Measurements from ENCODE around the gene UBQLN1.
"Not testable (repeated sequence)": the region's sequence is repeated elsewhere in the genome, so short reads cannot be mapped to it uniquely, and the experiment has no call there.

UBQLN1 gene

DNA sequence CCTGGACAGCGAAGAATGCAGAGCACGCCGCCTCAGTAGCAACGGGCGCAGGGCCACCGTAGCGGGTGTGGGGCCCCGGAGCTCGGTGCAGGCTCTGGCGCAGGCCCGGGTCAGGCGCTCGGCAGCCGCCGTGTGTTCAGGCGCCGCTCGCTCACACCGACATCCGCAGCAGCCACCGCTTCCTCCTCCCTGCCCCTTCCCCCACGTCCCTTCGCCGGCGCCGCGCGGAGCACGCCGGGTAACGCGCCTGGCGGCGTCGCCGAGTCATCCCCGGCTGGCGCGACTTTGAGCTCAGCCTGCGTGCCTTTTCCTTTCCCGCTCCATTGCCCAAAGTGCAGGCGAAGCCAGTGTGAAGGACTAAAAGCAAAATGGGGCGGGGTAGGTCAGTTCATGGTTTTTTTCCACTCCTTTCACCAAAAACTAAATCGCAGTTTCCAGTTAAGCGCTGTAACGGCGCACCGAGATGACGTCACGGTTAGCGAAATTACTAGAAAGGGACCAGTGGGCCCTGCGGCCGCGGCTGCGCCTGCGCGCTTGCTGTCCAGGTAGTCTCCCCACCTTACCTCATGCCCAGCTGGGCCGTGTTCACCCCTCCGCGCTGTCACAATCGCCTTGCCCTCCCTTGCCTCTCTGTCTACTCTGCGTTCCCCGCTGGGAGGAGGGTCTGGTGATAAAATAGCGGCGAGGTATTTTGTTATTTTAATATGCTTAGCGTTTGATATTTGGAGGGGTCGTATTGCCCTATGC lies at the start of gene UBQLN1:
UBQLN1 (minus strand) TSS at position 191 of the 747 bp plus-strand sequence. CDS start 279 bp downstream, outside the sequence.
- DNase-seq (ENCODE audit: low read depth in 1 of 2, low spot score in 1 of 2), result peak; percentile 87 to 91

DNA sequence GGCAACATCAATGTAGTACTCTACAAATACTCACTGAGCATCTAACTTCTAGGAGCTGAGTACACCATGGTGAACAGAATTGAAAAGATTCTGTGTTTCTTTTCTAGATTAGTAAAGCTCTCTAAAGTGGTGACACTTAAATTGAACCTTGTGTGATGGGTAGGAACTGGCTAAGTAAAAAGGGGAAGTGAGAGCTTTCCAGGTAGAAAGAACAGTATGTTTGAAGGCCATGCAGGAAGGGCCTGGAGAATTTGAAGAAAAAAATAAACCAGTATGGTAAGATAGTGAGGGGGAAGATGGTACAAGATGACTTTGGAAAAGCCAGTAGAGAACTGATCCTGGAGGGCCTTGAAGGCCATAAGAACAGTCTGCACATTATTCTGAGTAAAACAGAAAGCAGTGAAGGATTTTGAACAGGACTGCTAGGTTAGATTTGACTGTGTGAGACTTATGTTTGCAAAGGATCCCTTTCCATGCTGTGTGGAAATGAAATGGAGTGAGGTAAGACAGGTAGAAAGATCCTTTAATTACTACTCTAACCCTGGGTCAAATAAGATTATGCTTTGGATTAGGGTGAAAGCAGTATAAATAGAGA lies 46.7 kb upstream of the UBQLN1 start:
- no peak for DNase-seq (ENCODE audit: low read depth in 1 of 2, low spot score in 1 of 2)

DNA sequence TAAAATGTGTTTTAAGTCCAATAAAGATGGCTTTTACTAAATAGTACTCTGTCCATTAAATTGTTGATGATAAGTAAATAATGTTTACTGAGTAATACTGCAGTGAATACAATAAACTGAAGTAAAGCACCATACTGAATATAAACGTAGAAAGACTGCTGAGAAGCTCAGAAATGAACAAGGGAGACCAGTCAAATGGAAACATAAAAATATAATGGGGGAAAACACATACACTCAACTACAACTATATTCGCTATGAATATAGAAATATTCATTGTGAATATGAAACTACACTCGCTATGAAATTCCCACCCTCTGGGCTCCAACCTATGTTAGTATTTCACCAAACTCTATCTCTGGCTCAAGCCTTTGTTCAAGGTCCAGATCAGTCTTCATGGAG lies 41.9 kb upstream of the UBQLN1 start:
- no peak for DNase-seq (ENCODE audit: low read depth in 1 of 2, low spot score in 1 of 2)

DNA sequence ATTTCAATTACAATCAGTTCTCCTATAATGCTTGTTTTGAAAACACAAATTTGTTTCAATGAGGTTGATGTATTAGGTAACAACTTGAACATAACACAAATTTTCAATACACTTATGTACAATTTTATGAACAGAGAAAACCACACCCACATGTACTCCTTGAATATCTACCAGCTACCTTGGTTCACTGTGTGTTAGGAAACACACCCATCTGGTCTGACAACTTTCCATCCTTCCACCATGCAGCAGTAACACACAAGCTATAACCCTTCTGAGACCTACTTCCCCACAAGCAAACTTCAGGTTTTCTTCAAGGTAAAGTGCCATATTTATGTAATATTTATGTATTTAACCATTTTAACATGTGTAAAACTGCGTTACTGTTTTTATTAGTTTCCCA lies 36.4 kb upstream of the UBQLN1 start:
- DNase-seq (ENCODE audit: low read depth in 1 of 2, low spot score in 1 of 2), result no peak

DNA sequence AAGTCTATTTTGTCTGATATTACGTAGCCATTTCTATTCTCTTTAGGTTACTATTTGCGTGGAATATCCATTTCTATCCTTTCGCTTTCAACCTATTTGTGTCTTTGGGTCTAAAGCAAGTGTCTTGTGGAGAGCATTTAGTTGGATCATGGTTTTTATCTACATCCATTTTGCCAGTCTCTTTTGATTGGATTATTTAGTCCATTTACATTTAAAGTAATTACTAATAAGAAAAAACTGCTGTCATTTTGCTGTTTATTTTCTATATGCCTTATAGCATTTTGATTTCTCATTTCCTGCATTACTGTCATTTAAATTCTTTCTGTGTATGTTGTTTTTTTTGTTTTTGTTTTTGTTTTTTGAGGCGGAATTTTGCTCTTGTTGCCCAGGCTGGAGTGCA lies 26.0 kb upstream of the UBQLN1 start:
- no peak for DNase-seq (ENCODE audit: low read depth in 1 of 2, low spot score in 1 of 2)

DNA sequence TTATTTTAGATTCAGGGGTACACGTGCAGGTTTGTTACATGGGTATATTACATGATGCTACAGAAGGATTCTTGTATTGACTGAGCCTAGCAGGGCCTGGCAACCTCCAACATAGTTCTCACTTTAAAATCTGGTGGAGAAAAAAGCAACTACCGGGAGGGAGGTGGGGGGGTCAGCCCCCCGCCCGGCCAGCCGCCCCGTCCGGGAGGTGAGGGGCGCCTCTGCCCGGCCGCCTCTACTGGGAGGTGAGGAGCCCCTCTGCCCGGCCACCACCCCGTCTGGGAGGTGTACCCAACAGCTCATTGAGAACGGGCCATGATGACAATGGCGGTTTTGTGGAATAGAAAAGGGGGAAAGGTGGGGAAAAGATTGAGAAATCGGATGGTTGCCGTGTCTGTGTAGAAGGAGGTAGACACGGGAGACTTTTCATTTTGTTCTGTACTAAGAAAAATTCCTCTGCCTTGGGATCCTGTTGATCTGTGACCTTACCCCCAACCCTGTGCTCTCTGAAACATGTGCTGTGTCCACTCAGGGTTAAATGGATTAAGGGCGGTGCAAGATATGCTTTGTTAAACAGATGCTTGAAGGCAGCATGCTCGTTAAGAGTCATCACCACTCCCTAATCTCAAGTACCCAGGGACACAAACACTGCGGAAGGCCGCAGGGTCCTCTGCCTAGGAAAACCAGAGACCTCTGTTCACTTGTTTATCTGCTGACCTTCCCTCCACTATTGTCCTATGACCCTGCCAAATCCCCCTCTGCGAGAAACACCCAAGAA lies 21.0 kb upstream of the UBQLN1 start:
- DNase-seq (ENCODE audit: low read depth in 1 of 2, low spot score in 1 of 2), result not testable (repeated sequence)

DNA sequence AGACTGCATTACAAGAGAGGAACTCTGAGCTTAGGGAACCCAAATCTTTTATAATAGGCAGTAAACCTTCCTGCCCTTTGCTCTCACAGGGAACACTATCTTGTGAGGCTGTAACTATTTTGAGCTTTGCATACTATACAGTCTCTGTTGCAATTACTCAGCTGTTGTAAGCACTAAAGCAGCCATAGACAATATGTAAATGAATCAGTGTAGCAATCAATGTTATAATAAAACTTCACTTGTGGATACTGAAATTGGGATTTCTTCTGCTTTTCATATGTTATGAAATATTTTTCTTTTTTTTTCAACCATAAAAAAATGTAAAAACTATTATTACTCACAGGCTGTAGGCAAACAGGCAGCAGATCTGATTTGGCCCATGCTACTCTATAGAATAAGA lies 16.7 kb upstream of the UBQLN1 start:
- no peak for DNase-seq (ENCODE audit: low read depth in 1 of 2, low spot score in 1 of 2)

DNA sequence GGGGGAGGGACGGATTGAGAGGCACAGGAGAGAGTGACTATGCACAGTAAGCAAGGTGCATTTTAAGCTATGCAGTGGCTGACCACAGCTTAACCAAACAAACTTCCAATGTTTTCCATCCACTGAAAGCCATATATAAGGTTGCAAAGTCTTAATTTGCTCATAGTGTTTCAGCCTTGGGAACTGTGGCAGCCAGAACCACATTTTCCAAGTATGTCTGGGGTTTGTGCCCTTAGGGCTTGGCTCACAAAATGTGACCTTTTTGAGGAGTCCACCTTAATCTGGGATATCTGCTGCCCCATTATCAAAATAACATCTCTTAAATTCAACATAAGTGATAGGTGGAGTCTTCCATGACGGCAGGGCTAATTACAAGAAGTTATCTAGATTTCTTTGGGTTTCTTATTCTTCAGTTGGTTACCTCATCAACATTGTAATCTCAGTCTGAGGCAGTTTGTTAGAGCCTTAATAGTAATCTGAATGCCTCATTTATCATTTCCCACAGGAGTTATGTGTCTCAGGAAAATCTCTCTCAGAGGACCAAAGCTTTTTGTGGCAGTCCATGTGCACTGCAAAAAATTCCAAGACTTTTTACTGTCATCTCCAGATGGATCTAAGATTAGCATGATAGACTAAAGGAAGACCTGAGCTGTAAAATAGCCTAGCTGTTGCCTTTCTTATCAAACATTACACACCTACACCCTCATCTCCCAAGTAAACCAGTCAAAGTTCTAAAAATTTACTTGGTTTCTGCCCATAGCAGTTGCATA lies 15.2 kb upstream of the UBQLN1 start:
- no peak for DNase-seq (ENCODE audit: low read depth in 1 of 2, low spot score in 1 of 2)

DNA sequence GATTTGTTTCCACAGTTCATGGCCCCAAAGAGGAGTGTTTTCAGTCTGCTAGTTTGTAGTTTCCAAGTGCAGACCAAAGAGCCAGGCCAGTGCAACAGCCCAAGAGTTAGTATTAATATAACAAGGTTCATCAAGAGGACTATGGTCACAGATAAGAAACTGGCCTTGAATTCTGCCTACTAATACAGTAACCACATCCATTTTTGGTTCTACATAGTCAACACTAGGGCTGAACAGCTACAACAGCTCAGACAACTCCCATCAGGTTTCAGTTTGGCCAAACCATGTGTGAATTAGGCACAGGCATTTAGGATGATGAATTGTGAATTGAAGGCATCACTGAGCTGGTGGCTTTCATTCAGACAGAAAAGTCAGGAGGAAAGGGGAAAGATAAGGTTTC lies 13.8 kb upstream of the UBQLN1 start:
- no peak for DNase-seq (ENCODE audit: low read depth in 1 of 2, low spot score in 1 of 2)

DNA sequence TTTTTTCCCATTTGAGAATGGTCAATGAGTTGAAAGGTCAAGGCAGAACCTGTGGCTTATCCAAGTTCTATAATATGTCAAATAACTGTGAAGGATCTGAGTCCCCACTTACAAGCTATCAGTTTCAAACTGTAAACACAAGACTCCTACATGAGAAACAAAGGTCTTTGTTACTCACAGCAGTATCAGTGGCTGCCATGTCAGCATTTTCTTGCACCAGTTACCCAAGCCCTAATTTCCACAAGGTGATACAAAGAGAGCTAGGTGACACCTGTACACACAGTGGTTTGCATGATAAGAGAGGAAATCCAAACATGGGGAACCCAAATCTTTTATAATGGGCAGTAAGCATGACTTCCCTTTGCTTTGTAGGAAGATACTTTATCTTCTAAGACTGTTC lies 8.0 kb upstream of the UBQLN1 start:
- DNase-seq (ENCODE audit: low read depth in 1 of 2, low spot score in 1 of 2), result no peak

DNA sequence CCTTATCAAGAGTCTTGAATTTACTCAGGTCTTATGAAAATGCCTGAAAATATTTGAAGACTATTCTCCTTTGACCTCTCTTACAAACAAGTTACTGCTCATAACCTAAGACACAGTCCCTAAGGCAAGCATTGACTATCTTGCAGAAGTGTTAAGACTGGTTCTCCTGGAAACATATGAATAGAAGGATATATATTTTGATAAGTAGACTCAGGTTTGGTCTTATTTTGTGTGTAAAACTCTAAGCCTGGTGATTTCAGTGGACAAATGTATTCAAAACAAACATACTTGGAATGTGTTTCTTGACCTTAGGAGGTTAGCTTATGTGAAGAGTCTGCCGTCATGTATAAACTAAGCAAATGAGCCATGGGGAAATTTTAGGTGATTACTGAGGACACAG lies 7.5 kb upstream of the UBQLN1 start:
- no peak for DNase-seq (ENCODE audit: low read depth in 1 of 2, low spot score in 1 of 2)

DNA sequence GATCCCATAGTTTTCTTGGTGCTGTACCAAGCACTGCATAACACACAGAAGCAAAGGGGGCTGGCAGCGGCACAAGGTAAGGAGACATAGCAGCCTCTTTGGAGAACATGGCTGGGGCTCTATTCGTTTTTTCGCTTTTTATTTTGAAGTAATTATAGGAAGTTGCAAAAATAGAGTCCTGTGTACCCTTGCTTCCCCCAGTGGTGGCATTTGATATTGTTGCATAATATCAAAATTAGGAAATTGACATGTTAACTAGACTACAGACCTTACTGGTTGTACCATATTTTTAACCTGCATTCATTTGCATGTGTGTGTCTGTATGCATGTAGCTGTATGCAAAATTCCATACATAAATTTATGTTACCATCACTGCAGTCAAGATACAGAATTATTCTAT lies 6.6 kb upstream of the UBQLN1 start:
- no peak for DNase-seq (ENCODE audit: low read depth in 1 of 2, low spot score in 1 of 2)

DNA sequence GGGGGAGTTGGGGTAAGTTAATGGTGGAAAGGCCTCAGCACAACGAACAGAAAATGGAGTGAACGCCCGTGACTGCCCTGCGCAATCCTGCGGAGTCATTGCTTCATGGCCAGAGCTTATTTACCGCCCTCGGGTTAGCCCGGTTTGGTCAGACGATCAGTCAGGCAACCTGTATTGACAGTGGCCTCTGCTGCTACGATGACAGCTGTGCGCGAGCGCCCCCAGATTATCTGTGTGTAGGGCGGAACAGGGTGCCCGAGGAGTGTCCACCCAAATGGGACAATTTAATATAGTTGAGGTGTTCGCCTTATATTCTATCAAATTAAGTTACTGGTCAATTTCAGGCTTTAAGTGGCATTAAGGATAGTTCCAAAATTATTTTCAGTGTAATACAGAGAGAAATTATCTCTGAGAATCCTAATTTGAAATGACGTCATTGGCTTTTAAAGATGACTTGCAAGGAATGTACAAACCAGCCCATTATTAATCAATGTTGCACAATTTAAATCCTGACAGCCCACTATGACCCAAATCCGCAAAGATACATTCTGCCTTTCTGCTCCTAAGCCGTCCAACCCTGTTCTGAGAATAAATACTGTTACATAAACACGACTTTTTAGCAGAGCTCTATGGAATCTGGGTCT lies 879 bp upstream of the UBQLN1 start:
- DNase-seq (ENCODE audit: low read depth in 1 of 2, low spot score in 1 of 2), result peak in 1 of 2 donors; percentile 30

DNA sequence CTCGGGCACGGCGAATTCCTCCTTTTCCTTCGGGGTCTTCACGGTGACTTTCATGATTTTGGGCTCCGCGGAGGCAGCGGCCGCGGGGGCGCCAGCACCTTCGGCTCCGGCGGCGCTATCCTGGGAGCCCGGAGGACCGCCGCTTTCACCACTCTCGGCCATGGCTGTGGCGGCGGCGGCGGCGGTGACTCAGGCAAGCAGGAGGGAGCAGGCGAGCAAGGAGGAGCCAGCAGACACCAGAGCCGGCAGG lies 315 bp downstream of the UBQLN1 start:
- no peak for DNase-seq (ENCODE audit: low read depth in 1 of 2, low spot score in 1 of 2)

DNA sequence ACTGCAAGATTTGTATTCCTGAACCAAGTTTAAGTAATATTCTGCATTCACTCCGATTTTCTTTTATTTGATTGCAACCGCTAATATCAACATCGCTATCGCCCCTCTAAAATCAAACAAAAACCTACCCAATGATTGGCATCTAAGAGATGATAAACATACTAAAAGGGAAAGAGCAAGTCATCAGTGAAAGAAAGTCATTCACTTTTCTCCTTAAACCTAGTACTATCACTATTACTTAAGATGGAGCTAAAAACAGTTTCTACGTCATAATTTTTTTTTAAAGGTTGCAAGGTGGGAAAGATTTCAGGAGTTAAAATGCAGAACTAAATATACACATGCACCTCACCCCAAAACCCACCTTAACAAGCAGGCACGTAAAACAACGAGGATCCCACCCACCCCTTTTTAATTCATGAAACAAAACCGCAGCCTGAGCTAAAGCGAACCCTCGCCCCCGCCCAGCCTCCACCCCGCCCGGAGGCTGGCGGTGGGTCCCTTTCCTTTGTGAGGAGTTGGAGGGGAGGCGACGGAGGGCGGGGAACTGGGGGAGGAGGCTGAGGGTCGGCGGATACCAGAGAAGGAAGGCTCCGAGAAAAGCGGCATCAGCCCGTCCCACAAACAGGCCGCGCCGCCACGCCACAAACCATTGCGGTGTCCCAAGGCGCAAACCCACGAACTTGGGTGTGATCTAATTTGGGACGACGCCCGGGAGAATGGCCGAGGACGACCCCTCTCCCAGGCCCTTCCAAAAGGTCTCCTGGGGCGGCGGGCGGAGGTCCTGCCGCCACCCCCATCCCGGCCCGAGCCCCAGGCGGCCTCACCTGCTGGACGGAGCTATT lies 861 bp downstream of the UBQLN1 start:
- DNase-seq (ENCODE audit: low read depth in 1 of 2, low spot score in 1 of 2), result peak; percentile 39 to 42

DNA sequence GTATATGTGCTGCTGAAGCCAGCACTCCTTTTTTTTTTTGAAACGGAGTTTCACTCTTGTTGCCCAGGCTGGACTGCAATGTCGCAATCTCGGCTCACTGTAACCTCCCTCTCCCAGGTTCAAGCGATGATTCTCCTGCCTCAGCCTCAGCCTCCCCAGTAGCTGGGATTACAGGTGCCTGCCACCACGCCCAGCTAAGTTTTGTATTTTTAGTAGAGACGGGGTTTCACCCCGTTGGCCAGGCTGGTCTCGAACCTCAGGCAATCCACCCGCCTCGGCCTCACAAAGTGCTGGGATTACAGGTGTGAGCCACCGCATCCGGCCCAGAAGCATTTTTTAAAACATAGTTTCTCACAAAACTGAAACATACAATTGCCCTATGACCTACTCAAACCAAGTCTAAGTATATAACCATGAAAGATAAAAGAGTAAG lies 2.5 kb downstream of the UBQLN1 start:
- DNase-seq (ENCODE audit: low read depth in 1 of 2, low spot score in 1 of 2), result not testable (repeated sequence)

DNA sequence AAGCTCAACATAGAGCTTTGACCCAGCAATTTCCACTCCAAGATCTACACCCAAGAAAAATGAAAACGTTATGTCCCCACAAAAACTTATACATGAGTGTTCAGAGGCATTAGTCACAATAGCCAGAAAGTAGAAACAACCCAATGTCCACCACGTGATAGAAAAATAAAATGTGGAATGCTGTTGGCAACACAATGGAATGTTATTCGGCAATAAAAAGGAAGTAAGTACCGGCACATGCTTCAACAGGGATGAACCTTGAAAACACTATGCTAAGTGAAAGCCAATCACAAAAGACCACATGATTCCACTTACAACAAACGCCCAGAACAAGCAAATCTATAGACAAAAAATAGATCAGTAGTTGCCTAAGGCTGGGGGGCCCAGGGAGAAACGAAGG lies 6.0 kb downstream of the UBQLN1 start:
- no peak for DNase-seq (ENCODE audit: low read depth in 1 of 2, low spot score in 1 of 2)

DNA sequence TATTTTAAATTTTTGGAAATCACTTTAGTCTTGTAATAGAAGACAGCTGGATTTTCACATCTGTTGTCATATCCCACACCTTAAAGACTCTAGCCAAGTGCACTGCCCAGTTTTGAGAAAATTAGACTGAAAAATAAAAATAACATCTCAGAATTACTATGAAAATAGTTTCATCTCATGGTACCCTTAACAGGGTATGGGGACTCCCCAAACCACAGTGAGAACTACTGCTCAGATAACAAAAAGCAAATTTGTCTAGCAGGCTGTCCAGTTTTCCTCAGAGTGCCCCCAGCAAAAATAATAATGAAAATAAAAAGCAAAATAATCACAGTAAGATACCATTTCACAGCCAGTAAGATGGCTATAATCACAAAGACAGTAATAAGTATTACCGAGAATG lies 6.5 kb downstream of the UBQLN1 start:
- DNase-seq (ENCODE audit: low read depth in 1 of 2, low spot score in 1 of 2), result no peak

DNA sequence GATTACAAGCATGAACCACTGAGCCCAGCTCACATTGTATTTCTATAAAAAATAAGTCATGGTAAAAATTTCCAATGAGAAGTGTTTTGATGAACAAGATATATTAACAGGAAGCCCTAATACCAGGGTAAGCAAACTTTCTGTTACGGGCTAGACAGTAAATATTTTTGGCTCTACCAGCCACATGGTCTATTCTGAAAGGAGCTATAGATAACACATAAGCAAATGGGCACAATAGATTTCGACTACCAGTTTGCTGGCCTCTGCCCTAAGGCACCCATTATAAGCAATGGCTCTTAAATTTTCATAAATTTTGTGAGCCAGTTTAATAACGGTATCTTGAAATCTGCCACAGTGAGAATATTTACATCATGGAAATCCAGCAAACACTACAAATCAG lies 8.1 kb downstream of the UBQLN1 start:
- DNase-seq (ENCODE audit: low read depth in 1 of 2, low spot score in 1 of 2), result no peak

DNA sequence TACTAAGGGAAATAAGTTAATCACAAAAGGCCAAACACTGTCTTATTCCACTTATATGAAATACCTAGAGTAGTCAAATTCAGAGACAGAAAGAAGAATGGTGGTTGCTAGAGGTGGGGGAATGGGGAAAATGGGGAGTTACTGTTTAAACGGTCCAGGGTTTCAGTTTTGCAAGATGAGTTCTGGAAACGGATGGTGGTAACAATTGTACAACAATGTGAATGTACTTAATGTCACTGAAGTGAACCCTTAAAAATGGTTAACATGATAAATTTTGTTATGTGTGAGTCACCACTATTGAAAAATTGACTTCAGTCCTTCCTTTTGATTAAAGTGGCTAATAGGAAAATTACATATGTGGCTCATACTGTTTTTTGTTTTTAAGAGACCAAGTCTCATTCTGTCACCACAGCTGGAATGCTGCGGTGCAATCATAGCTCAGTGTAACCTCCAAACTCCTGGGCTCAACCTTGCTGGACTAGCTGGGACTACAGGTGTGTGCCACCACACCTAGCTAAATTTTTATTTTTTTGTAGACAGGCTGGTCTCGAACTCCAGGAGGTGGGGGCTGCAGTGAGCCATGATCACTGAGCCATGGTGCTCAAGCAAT lies 8.7 kb downstream of the UBQLN1 start:
- DNase-seq (ENCODE audit: low read depth in 1 of 2, low spot score in 1 of 2), result no peak

Measured in activated CD4-positive, alpha-beta T cell treated with anti-CD3 and anti-CD28 coated beads, Interleukin-2, amount 50 U/mL, for 24 hours (primary cell).